ENCODE results near the gene EMSY.
A peak's percentile ranks its signal among the peaks of the same experiment; 100 is the strongest.
"Not testable (repeated sequence)": the region's sequence is repeated elsewhere in the genome, so short reads cannot be mapped to it uniquely, and the experiment has no call there.

EMSY gene

DNA sequence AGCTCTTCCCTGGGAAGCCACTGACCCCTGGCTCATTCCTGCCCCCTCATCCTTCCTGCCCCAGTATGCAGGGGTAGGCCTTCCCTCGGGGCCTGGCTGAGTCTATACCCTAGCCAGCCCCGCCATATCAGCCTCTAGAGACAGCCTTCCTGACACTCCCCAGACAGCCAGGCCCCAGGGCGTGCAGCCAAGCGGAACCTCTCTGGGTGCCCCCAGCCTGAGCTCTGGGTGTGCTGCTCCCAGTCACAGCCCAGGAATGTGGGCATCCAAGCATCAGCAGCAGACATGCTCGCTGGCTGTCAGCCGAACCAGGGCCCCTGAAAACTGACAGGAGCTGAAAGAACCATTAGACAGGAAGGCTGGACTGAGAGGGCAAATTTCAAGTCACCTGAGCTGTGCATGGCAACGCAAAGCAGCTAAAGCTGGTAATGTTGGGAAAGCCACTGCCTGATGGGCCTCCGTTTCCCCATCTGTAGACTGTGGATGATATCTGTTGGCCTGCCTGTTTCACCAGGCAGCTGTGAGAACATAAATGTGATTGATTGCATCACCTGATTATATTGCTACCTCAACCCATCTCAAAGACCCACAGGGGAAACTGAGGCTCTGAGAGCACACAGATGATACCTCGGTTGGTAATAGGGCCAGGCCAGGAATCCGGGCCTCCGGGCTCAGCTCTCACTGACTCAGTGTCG lies 132.6 kb downstream of the EMSY start:
- no peak for DNase-seq

DNA sequence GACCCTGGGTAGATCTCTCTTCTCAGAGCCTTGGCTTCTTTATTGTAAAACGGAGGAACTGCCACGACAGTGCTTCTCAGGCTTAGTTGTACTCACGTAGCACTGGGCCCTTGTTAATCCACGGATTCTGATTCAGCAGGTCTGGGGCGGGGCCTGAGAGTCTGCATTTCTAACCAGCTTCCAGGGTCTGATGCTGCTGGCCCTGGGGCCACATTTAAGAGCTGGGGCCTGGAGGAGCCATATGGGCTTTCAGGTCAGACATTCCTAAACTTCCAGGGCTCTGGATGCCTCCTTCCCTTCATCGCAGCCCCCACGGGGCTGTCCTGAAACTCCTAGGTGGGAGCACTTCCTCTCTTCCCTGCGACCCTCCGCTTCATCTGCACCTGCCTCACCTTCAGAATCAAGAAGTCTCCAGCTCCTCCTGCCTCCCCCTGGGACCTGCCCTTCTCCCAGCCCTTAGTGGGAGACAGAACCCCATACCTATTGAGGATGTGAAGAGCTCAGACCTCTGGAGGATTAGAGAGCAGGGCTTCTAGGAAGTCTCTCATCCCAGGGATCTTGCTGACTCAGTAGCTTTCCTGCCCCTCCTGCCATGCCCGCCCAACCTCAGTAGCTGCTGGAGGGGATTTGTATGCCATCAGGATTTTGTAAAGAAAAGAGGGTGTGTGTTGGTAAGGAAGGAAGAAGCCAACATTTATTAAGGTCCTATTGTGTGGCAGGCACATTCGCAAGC lies 133.3 kb downstream of the EMSY start:
- no peak for DNase-seq

DNA sequence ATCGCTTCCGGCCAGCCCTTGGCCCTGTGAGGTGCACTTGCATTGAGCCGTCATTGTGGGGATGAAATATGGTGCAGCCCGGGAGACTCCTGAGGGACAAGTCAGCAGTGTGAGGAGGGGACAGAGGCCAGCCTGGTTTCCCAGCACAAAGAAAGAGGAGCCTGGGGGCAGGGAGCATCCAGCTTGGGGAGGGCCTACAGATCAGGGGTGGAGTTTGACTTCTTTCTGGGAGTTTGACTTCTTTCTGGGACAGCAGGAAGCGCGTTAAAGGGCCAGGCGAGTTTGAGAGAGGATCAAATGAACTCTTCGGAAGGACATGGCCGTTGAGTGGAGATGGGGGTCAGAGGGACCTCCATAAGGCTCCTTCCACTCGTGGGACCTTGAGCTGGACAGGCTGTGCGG lies 133.8 kb downstream of the EMSY start:
- no peak for DNase-seq

DNA sequence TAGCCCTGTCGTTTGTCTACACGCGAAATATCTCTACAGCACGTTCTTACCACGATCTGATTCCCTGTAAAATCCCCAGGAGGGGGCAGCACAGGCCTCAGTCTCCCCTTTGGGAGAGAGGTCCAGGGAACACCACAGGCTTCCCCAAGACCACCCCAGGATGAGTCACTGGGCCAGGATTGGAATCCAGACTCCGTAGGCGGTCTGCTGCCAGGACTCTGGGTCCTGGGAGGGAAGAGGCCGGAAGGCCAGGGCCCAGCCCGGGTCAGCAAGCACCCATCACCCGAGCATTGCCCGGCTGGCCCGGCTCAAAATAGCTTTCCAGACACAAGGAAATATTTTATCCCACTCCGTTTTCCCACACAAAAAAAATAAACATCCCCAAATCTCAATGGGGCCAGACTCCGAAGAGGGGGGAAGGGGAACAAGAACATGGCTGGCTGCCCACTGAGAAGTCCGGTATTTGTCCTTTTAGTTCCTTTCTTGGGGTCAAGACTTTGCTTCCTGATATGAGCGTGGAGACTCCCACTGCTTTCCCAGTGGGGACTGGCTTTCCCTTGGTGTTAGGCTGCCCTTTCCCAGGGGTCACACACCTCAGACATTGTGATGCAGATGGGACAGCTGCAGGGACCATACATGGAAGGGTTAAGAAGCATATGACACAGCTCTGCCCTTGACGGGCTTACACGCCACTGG lies 134.4 kb downstream of the EMSY start:
- no peak for DNase-seq

DNA sequence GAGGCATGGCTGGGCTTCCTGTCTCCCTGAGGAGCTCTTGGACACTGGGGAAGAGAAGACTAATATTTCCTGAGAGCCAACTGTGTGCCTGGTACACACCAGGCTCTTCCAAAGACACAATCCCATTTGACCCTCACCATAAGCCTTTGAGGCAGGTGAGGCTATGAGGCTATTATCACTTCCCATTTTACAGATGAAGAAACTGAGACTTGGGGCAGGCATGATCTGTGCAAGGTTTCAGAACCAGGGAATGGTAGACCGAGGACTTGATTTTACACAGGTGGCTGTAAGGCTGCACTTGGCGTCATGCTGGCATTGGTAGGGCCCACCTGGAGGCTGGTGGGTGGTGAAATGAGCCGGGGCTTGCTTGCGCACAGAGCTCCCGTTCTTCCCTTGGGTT lies 134.9 kb downstream of the EMSY start:
- no peak for DNase-seq

DNA sequence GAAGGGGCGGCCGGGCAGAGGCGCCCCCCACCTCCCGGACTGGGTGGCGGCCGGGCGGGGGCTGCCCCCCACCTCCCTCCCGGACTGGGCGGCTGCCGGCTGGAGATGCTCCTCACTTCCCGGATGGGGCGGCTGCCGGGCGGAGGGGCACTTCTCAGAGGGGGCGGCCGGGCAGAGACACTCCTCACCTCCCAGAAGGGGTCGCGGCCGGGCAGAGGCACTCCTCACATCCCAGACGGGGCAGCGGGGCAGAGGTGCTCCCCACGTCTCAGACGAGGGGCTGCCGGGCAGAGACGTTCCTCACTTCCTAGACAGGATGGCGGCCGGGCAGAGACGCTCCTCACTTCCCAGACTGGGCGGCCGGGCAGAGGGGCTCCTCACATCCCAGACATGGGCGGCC lies 137.7 kb downstream of the EMSY start:
- DNase-seq, result not testable (repeated sequence)

DNA sequence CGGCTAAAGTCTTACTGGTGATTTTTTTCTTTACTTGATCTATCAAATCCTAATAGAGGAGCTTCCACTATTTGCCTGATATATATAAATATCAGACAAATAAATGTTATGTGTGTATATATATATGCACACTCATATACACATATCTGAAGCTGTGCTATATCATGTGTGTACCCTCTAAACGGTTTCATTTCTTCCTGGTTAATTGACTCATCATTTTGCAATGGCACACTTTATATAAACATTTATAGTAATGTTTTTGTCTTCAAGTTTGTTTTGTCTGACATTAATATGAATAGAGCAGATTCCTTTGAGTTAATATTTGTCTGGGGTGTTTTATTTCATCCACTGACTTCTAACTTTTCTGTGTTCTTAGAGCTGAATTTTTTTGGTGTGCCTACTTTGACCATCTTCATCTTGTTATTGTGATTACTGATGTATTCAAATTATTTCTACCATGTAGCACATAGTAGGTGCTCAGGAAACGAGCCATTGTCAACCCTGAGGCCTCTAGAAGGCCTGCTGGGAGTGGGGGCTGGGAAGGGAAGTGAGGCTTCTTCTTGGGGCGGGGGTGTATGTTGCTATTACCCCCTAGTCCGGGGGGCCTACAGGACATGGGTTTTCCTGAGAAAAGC lies 143.1 kb downstream of the EMSY start:
- DNase-seq, result peak in 2 of 3 donors; percentile 29 to 42

DNA sequence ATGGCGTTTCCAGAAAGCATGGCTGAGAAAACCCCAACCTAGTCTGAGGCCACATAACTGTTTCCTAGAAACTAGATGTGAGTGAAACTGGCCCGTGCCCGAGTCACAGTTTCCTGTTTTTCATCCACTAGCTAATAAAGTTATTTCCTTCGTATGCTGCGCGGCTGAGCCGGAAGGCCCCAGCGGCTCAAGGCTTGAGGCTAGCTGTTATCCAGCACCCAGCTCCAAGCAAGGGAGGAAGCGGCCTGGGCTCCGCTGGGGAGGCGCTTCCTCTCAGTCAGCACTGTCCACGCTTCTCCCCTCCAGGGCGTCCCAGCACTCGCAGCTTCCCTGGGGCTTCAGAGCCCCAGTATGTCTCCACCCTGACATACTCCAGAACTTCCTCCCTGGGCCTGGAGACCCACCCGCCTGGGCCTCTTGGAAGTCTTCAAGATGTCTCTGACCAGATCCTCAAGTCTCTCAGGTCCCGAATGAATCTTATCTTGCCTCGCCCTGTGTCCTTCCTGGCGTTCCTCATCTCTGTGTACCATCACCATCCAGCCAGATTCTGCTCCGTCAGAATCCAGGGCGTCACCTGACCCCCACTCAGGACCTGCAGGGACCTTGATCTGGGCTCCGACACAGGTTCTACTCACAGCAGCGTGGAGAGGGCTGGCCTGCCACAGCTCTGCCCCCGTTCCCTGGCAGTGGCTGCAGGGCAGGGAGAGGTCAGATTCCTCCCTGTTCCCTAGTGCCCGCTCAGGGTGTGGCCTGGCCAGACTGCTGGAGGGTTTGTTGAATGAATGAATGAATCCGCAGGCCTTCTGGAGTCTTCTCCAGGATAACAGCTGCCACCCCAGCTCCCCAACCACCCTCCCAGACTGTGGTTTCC lies 143.9 kb downstream of the EMSY start:
- DNase-seq, result peak; percentile 90 to 95 (median 91)

DNA sequence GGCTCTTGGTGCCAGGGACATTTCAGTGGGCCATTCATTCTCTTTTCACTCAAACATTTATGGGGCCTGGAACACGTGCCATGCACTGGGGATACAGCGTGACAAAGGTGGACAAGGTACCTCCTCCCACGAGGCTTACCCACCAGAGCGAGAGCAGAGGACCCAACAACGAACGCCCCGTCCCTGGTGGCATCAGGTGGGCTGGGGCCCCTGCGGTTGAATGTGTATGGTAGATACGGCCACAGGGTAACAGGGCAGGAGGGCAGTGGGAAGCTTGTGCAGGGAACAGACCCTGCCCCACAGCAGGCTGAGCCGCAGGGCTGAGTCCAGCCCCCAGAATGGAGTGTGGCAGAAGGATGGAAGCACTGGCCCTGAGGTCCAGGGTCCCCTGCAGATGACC lies 144.7 kb downstream of the EMSY start:
- DNase-seq, result no peak

DNA sequence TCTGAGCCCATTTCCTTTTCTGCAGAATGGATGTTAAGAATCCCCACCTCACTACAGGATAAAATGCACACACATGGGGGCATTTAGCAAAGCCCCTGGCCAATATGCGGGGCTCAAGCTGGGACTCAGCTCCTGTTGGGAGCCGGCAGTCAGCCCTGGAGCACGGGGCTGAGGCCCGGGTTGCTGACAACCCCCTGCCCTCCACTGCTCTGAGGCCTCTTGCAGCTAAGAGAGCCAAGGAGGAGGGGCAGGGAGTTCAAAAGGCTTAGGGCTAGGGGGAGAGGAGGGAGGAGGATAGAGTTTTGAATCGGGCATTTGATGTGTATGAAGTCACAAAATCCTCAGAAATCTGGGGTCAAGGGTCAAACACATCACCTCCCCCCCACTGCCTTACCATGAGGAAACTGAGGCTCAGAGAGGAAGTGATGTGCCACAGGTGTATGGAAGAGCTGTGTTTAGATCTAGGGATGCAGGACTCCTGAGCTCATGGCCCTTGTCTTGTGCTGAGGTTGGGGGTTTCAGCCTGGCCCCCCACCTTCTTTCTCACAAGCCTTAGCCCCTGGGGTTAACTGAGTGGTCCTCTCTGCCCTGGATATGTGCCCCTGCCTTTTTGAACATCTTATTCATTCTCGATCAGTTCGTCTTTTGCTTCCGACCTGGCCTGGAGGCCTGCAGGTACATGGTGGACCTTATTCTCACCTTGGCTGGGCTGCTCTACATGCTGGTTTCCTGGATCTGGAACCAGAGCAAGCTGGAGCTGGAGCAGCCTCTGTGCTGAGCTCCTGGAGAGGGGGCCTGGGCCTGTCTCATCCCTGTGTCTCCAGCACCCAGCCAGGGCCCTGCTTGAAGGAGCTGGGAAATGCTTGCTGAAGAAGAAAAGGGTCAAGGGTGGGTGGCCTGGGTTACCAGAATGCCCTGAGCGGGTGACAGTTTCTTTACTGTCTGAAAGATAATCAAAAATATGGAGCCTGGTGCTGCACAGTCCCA lies 145.4 kb downstream of the EMSY start:
- DNase-seq, result no peak

DNA sequence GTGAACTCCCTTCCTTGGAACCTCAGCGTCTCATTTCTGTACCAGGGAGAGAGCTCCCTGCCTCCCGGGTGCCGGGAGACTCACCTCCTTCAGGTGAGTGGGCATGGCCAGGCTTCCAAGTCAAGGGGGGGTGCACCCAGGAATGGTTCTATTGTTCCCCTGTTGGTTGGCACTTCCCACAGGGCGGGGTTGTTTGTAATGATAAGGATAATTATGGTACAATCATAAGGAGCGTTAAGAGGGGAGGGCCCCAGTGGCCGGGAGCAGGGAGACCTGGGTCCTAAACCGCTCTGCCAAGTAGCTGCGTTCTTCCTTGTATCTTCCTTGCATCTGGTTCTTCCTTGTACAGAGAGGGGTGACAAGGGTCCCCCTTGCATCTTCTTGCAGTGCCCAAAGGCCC lies 146.6 kb downstream of the EMSY start:
- DNase-seq, result no peak

DNA sequence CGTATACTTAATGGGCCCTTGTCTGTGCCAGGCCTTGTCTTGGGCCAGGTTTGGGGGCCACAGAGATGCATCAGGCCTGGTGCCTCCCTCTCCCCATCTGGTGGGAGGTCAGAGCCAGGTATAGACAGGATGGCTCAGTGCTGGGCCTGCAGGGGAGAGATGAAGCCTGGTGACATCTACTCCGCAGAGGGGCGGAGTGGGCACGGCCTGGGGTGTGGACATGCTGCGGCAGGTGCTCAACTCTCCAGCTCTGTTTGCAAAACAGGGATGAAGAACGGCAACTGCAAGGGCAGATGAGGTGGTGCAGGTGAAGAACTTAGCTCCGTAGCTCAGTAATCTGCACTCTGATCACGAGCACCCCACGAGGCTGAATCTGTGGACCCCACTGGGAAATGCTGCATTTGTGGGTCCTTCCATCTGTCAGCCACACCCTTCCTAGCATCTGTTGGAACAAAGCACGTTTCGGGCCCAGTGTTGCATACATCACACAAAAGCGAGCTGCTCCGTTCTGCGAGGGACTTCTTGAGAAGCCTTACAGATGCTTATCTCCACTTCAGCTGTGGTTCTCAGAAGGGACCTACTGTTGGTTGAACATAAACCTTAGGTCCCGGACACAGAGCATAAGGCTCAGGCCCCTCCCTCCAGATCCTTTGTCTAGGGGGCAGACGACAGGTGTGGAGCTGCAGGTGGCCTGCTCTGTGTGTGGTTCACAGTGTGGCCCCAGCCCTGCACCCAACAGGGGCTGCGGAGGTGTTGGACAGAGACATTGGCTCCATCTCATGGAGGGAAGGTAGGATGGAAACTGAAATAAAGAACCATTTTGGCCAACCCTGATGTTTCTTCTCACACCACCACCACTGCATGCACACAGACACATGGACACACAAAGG lies 147.5 kb downstream of the EMSY start:
- no peak for DNase-seq

DNA sequence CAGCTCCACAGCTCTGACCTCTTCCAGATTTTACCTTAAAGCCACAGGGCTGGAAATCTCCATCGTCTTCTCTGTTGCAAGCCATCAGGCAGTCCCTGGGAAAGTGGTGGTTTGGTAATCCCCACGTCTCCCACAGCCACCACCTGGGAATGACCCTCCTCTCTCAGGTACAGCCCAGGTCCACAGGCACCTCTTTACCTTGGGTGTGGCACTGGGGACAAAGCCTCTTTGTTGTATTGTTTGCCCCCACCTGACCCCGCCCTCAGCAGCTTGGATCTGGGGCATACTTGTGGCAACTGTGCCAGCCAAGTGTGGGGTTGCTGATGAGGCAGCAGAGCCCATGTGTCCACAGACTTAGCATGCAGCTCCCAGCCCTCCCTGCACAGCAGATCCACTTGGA lies 148.1 kb downstream of the EMSY start:
- DNase-seq, result no peak

DNA sequence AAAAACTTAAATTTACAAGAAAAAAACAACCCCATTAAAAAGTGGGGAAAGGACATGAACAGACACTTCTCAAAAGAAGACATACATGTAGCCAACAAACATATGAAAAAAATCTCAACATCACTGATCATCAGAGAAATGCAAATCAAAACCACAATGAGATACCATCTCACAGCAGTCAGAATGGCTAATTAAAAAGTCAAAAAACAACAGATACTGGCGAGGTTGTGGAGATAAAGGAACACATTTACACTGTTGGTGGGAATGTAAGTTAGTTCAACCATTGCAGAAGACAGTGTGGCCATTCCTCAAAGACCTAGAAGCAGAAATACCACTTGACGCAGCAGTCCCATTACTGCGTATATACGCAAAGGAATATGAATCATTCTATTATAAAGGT lies 150.3 kb downstream of the EMSY start:
- DNase-seq, result not testable (repeated sequence)

DNA sequence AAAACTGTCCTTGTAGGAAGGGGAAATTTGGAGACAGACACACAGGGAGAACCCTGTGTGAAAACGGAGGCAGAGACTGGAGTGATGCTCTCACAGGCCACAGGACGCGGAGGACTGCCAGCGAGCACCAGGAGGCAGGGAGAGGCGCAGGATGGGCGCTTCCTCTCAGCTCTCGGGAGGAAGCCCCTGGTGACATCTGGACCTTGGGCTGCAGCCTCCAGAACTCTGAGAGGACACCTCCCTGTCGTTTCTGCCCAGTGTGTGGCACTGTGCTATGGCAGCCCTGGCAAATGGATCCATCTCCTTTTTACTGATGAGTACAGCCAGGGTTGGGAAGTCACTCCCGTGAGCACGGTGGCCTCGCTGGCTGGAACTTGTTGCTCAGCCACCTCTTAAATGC lies 151.8 kb downstream of the EMSY start:
- no peak for DNase-seq

DNA sequence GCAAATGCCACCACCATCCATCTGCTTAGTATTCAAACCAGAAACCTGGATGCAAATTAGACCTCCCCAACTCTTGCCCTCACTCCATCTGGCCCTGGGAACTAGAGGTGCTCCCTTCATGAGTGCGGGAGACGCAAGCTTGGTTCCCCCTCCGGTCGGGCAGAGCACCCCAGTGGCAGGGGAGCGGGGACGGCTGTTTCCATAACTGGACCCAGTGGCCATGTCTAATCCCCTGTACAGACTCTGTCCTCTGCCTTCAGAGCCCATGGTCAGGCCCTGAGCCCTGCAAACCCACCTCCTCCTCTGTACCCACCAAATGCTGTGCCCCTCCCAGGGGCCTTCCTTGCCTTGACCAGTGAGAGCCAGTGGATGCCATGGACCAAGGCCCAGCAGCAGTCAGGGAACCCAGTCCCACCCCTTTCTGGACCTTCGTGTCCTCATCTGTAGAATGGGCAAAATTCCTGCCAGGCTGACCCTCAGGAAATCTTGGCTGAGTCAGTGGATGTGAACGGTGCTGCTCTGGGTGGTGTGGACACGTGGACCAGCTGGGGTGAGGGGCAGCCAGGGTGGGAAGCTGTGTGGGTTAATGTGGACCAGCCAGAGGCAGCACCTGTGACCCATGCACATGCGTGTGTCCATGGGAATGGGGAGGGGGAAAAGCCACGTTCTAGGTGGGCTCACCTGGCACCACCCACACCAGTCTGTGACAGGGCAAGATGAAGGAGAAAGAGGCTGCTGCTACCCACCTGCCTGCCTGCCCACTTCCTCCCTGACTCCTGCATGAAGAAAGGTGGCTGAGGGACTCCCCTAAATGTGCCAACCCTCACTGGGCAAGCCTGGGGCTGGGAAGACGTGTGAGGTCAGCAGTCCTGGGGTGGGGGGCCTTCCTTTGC lies 153.0 kb downstream of the EMSY start:
- no peak for DNase-seq

DNA sequence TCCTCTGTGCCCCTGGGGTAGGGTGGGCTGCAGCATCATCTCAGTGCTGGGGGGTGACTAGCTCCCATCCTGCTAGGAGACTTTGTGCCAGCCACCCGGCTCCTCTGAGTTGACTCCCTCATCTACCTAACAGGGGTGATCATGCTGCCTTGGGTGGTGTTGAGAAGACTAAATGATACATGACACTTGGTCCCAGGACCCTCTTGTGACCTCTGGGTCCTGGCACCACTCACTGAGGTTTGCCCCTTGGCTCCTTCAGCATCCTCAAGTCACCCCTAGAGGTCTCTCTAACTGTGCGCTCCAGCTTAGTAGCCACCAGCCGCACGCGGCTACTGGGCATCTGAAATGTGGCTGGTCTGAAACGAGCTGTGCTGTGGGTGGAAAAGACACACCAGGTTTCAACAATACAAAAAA lies 153.6 kb downstream of the EMSY start:
- peak; percentile 71 to 82 (median 81) for DNase-seq

DNA sequence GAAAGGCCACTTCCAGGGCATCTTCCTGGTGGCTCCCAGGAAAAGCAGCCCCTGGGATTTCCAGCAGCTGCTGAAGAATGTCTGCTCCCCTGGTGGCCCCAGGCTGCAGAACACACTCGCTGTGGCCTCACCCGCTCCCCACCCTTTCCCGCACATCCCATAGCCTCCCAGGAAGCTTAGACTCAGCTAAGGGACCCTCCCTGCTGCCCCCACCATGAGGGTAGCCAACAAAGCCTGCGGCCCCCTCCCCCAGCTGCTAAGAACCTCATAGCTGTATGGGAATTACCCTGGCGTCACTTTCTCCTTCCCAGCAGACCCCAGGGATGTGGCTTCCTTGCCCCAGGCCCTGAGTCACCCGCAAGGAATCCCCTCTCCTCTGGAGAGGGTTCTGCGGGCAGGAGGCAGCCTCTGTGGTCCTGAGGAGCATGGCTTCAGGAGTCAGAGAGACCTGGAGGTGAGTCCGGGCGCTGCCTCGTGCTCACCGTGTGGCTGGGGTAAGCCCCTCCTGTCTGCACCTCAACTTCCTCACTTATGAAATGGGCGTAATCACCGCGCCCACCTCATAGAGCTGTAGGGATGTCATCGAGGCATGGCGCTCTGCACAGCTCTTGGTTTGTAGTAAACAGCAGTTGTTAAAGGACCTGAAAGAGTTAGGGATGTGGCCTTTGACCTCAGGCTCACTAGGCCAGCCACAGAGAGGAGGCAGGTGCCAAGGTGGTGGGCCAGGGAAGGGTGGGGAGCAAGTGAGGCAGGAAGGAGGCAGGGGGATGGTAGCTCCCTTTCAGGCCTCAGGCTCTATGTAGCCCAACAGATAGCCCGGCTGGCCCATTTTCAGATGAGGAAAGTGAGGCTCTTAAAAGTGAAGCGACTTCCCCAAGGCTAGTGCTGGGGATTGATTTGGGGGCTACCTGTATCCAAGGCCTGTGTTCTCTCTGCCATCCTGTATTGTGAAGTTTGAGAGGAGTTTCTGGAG lies 154.5 kb downstream of the EMSY start:
- DNase-seq, result no peak

All from suppressor macrophage treated with lipopolysaccharide for 1 hour (primary cell).